NCI-H1105 treated with DMSO at 0.1 percent for 48 hours (cell line): Measurements from ENCODE around the gene OR6K6.

ENCODE experiments used
- DNase-seq: peaks from one replicate; lab custom pipeline; 2025; lab: John Stamatoyannopoulos, UW

Gene OR6K6

GRCh38 chr1:158754420-158754819 is at the start of gene OR6K6:
Gene OR6K6 (plus strand): TSS chr1:158754720. CDS start chr1:158754888, 168 bp downstream.
- no peak for DNase-seq

- DNase-seq = no peak
Measured at GRCh38 chr1:158706096-158706495, 48.4 kb upstream of the OR6K6 start.

GRCh38 chr1:158711098-158711497 is 43.4 kb upstream of the OR6K6 start:
- no peak for DNase-seq

GRCh38 chr1:158714754-158715153 is 39.8 kb upstream of the OR6K6 start:
- no peak for DNase-seq

GRCh38 chr1:158716335-158716734 is 38.2 kb upstream of the OR6K6 start:
- no peak for DNase-seq

- DNase-seq = no peak
Measured at GRCh38 chr1:158717344-158717743, 37.2 kb upstream of the OR6K6 start.

GRCh38 chr1:158719664-158720063 is 34.9 kb upstream of the OR6K6 start:
- no peak for DNase-seq

GRCh38 chr1:158720620-158721019 is 33.9 kb upstream of the OR6K6 start, which contains the start of gene OR6K3:
Gene OR6K3 (minus strand): TSS chr1:158720720. CDS start chr1:158718115, 2,605 bp downstream.
- no peak for DNase-seq

GRCh38 chr1:158724442-158724841 is 30.1 kb upstream of the OR6K6 start:
- DNase-seq = no peak

- DNase-seq = no peak
Measured at GRCh38 chr1:158728510-158729225, 25.9 kb upstream of the OR6K6 start.

GRCh38 chr1:158730453-158730852 is 24.1 kb upstream of the OR6K6 start:
- DNase-seq = no peak

GRCh38 chr1:158731707-158732106 is 22.8 kb upstream of the OR6K6 start:
- DNase-seq = no peak

GRCh38 chr1:158732524-158732923 is 22.0 kb upstream of the OR6K6 start:
- DNase-seq = no peak

GRCh38 chr1:158735848-158736247 is 18.7 kb upstream of the OR6K6 start:
- DNase-seq = no peak

GRCh38 chr1:158752155-158752712 is 2.3 kb upstream of the OR6K6 start:
- no peak for DNase-seq

- no peak for DNase-seq
Measured at GRCh38 chr1:158771950-158772866, 17.7 kb downstream of the OR6K6 start, which contains the start of gene OR6N1. Gene OR6N1 (minus strand): TSS chr1:158772195. CDS start chr1:158766682, 5,513 bp downstream.

- DNase-seq = no peak
Measured at GRCh38 chr1:158781104-158781503, 26.6 kb downstream of the OR6K6 start, which contains the start of gene OR6N2. Gene OR6N2 (minus strand): TSS chr1:158781204. CDS start chr1:158777635, 3,569 bp downstream.

- DNase-seq = no peak
Measured at GRCh38 chr1:158793604-158794003, 39.1 kb downstream of the OR6K6 start.

GRCh38 chr1:158794247-158794646 is 39.7 kb downstream of the OR6K6 start:
- no peak for DNase-seq

GRCh38 chr1:158798531-158798930 is 44.0 kb downstream of the OR6K6 start:
- no peak for DNase-seq

- DNase-seq = no peak
Measured at GRCh38 chr1:158799689-158800088, 45.2 kb downstream of the OR6K6 start.

- no peak for DNase-seq
Measured at GRCh38 chr1:158800526-158800925, 46.0 kb downstream of the OR6K6 start.
